ENCODE measurements around the gene SGK1.

Gene SGK1

GRCh38 chr6:134272374-134272773 is 45.5 kb downstream of the SGK1 start:
- Histone ChIP-seq H3K4me3 (replicated peaks; ENCODE audit: low read depth, low read length) (no peak overlapping the region), H3K36me3 (ENCODE audit: control insufficient read depth, insufficient read depth, low read length) (no peaks in the 10 kb centered on the region), H3K27me3 (replicated peaks; ENCODE audit: control insufficient read depth, insufficient read depth, low read length) (no peaks in the 10 kb centered on the region)
- DNase-seq (ENCODE audit: extremely low read depth, insufficient read length), result no peak
- TF ChIP-seq CTCF (IDR thresholded peaks at IDR 0.05; ENCODE audit: insufficient read depth, low read length, poor library complexity, severe bottlenecking), result no peak

GRCh38 chr6:134267917-134268361 is 50.0 kb downstream of the SGK1 start:
- DNase-seq (ENCODE audit: extremely low read depth, insufficient read length), result no peak
- Histone ChIP-seq H3K4me3 (replicated peaks; ENCODE audit: low read depth, low read length) (no peak overlapping the region), H3K27me3 (replicated peaks; ENCODE audit: control insufficient read depth, insufficient read depth, low read length) (no peaks in the 10 kb centered on the region), H3K36me3 (ENCODE audit: control insufficient read depth, insufficient read depth, low read length) (no peaks in the 10 kb centered on the region)
- TF ChIP-seq CTCF (IDR thresholded peaks at IDR 0.05; ENCODE audit: insufficient read depth, low read length, poor library complexity, severe bottlenecking), result no peak

- no peak for DNase-seq (ENCODE audit: extremely low read depth, insufficient read length)
- Histone ChIP-seq H3K4me3 (replicated peaks; ENCODE audit: low read depth, low read length) (no peak overlapping the region), H3K27me3 (replicated peaks; ENCODE audit: control insufficient read depth, insufficient read depth, low read length) (no peaks in the 10 kb centered on the region), H3K36me3 (ENCODE audit: control insufficient read depth, insufficient read depth, low read length) (no peaks in the 10 kb centered on the region)
- TF ChIP-seq CTCF (IDR thresholded peaks at IDR 0.05; ENCODE audit: insufficient read depth, low read length, poor library complexity, severe bottlenecking), result no peak
These were observed 51.1 kb downstream of the SGK1 start for GRCh38 chr6:134266776-134267175.

GRCh38 chr6:134261766-134262165 is 56.1 kb downstream of the SGK1 start:
- H3K27me3 ChIP-seq (replicated peaks; ENCODE audit: control insufficient read depth, insufficient read depth, low read length), result no peaks in the 10 kb centered on the region
- no peaks in the 10 kb centered on the region for H3K36me3 ChIP-seq (ENCODE audit: control insufficient read depth, insufficient read depth, low read length)
- no peak overlapping the region for H3K4me3 ChIP-seq (replicated peaks; ENCODE audit: low read depth, low read length)
- DNase-seq (ENCODE audit: extremely low read depth, insufficient read length), result no peak
- TF ChIP-seq CTCF (IDR thresholded peaks at IDR 0.05; ENCODE audit: insufficient read depth, low read length, poor library complexity, severe bottlenecking), result no peak

GRCh38 chr6:134258849-134259306 is 59.0 kb downstream of the SGK1 start:
- no peaks in the 10 kb centered on the region for H3K36me3 ChIP-seq (ENCODE audit: control insufficient read depth, insufficient read depth, low read length)
- no peak for TF ChIP-seq CTCF (IDR thresholded peaks at IDR 0.05; ENCODE audit: insufficient read depth, low read length, poor library complexity, severe bottlenecking)
- no peaks in the 10 kb centered on the region for H3K27me3 ChIP-seq (replicated peaks; ENCODE audit: control insufficient read depth, insufficient read depth, low read length)
- no peak overlapping the region for H3K4me3 ChIP-seq (replicated peaks; ENCODE audit: low read depth, low read length)
- DNase-seq (ENCODE audit: extremely low read depth, insufficient read length), result no peak

- no peaks in the 10 kb centered on the region for H3K36me3 ChIP-seq (ENCODE audit: control insufficient read depth, insufficient read depth, low read length)
- TF ChIP-seq CTCF (IDR thresholded peaks at IDR 0.05; ENCODE audit: insufficient read depth, low read length, poor library complexity, severe bottlenecking), result no peak
- no peak for DNase-seq (ENCODE audit: extremely low read depth, insufficient read length)
- H3K4me3 ChIP-seq (replicated peaks; ENCODE audit: low read depth, low read length), result no peak overlapping the region
- no peaks in the 10 kb centered on the region for H3K27me3 ChIP-seq (replicated peaks; ENCODE audit: control insufficient read depth, insufficient read depth, low read length)
These were observed 60.4 kb downstream of the SGK1 start for GRCh38 chr6:134257516-134257915.

Data from GM06990 (cell line).